ENCODE results near the gene PPFIA1.
A peak's percentile ranks its signal among the peaks of the same experiment; 100 is the strongest.
"Not testable (repeated sequence)": the region's sequence is repeated elsewhere in the genome, so short reads cannot be mapped to it uniquely, and the experiment has no call there.

Gene PPFIA1

DNA sequence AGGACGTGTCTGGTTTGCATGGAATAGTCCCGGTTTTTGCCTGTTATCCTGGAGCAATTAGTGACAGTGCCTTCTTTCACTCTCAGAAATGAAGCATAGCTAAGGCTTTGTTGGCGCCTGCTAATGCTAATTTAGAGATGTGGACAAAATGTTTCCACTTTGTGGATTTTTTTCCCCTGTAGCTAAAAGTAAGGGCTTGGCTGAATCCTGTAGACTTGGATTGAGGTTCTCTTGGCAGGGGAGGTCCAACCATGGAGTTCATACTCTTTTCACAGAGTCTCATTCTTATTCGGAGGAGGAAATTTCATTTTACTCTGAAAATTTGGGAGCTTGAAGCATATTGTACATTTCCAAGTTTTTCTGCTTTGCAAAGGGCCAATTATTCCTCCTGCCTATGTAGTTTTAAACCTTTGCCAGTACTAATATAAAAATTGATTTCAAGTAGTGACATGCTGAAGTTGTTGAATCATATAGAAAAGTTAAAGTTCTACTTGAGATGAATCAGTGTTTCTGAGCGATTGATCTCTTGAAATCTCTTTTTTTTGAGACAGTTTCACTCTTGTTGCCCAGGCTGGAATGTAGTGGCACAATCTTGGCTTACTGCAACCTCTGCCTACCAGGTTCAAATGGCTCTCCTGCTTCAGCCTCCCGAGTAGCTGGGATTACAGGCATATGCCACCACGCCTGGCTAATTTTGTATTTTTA is 20.0 kb downstream of the PPFIA1 start:
- TF ChIP-seq, protein P1, sequence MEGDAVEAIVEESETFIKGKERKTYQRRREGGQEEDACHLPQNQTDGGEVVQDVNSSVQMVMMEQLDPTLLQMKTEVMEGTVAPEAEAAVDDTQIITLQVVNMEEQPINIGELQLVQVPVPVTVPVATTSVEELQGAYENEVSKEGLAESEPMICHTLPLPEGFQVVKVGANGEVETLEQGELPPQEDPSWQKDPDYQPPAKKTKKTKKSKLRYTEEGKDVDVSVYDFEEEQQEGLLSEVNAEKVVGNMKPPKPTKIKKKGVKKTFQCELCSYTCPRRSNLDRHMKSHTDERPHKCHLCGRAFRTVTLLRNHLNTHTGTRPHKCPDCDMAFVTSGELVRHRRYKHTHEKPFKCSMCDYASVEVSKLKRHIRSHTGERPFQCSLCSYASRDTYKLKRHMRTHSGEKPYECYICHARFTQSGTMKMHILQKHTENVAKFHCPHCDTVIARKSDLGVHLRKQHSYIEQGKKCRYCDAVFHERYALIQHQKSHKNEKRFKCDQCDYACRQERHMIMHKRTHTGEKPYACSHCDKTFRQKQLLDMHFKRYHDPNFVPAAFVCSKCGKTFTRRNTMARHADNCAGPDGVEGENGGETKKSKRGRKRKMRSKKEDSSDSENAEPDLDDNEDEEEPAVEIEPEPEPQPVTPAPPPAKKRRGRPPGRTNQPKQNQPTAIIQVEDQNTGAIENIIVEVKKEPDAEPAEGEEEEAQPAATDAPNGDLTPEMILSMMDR (IDR thresholded peaks at IDR 0.05): no peak
- H3K27me3 ChIP-seq: no peaks in the 10 kb centered on the region
- no peaks in the 10 kb centered on the region for H3K9me3 ChIP-seq
- H3K4me3 ChIP-seq (ENCODE audit: low read depth in 1 of 2, low read length in 1 of 2): no peak overlapping the region
- H3K4me1 ChIP-seq (ENCODE audit: control insufficient read depth in 1 of 2, insufficient read depth in 1 of 2, low read depth in 1 of 2, low read length in 1 of 2): no peaks in the 10 kb centered on the region
- H3K36me3 ChIP-seq: peaks cover 71% of the 10 kb centered on the region
- no peak overlapping the region for H3K27ac ChIP-seq

DNA sequence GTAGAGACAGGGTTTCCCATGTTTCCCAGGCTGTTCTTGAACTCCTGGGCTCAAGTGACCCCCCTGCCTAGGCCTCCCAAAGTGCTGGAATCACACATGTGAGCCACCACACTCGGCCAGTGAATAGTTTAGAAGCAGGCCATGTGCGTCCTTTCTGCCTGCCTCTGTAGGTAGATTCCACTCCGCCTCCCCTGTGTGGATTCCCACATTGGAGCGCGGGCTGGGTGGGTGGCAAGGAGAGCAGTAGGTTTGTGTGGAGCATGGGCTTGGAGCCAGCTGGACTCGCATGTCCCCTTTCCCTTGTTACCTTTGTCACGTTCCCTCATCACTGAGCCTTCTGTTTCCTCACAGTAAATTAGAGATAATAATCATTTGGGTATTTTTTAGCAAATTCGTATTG is 21.7 kb downstream of the PPFIA1 start:
- Histone ChIP-seq H3K9me3 (no peaks in the 10 kb centered on the region), H3K4me3 (ENCODE audit: low read depth in 1 of 2, low read length in 1 of 2) (no peak overlapping the region), H3K36me3 (peaks cover 61% of the 10 kb centered on the region), H3K4me1 (ENCODE audit: control insufficient read depth in 1 of 2, insufficient read depth in 1 of 2, low read depth in 1 of 2, low read length in 1 of 2) (no peaks in the 10 kb centered on the region), H3K27me3 (no peaks in the 10 kb centered on the region), H3K27ac (no peak overlapping the region)
- TF ChIP-seq, protein P1 (IDR thresholded peaks at IDR 0.05): no peak

DNA sequence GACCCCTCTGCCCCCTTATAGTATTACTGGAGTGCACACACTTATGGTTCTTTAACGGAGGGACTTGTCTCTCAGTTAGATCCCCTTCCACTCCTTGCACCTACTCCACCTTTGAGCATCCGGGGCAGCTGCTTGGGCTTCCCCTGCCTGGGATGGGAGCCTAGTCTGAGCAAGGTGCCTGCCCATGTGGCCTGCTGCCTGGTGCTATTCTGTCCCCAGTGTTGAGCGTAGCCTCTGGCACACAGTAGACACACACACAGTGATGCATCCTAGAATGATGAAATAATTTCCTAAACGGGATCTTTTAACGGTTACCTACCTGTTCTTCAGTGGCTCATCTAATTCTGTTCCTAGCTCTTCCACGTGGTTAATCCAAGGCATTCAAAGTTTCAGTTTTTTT is 22.4 kb downstream of the PPFIA1 start:
- H3K36me3 ChIP-seq: peaks cover 67% of the 10 kb centered on the region

DNA sequence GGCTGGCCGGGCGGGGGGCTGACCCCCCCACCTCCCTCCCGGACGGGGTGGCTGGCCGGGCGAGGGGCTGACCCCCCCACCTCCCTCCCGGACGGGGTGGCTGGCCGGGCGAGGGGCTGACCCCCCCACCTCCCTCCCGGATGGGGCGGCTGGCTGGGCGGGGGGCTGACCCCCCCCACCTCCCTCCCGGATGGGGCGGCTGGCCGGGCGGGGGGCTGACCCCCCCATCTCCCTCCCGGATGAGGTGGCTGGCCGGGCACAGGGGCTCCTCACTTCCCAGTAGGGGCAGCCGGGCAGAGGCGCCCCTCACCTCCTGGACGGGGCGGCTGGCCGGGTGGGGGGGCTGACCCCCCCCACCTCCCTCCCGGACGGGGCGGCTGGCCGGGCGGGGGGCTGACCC is 24.7 kb downstream of the PPFIA1 start:
- not testable (repeated sequence) for H3K27me3 ChIP-seq; H3K9me3 ChIP-seq; H3K27ac ChIP-seq; H3K4me3 ChIP-seq (ENCODE audit: low read depth in 1 of 2, low read length in 1 of 2); H3K4me1 ChIP-seq (ENCODE audit: control insufficient read depth in 1 of 2, insufficient read depth in 1 of 2, low read depth in 1 of 2, low read length in 1 of 2)
- peaks cover 66% of the 10 kb centered on the region for H3K36me3 ChIP-seq

More for the DNA sequence above, 22.4 kb downstream of the PPFIA1 start:
- Histone ChIP-seq H3K27me3 (no peaks in the 10 kb centered on the region), H3K27ac (no peak overlapping the region), H3K4me1 (ENCODE audit: control insufficient read depth in 1 of 2, insufficient read depth in 1 of 2, low read depth in 1 of 2, low read length in 1 of 2) (no peaks in the 10 kb centered on the region), H3K9me3 (no peaks in the 10 kb centered on the region), H3K4me3 (ENCODE audit: low read depth in 1 of 2, low read length in 1 of 2) (no peak overlapping the region)
- TF ChIP-seq, protein P1 (IDR thresholded peaks at IDR 0.05): no peak

DNA sequence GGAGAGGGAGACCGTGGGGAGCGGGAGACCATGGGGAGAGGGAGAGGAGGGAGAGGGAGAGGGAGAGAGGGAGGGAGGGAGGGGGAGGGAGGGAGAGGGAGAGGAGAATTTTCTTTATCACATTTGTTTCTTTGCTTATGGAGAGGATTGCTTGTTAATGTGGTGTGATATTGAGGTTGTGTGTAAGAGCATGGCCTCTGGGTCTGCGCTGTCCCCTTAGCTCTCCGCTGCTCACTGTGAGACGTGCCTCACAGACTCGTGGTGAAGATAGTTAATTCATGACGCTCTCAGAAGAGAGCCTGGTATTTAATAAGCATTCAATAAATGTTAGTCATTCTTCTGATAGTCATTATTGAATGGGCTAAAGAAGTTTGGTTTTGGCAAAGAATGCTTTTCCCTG is 26.2 kb downstream of the PPFIA1 start:
- peaks cover 64% of the 10 kb centered on the region for H3K36me3 ChIP-seq
- H3K27me3 ChIP-seq: no peaks in the 10 kb centered on the region
- TF ChIP-seq, protein P1 (IDR thresholded peaks at IDR 0.05): no peak
- H3K4me3 ChIP-seq (ENCODE audit: low read depth in 1 of 2, low read length in 1 of 2): no peak overlapping the region
- no peaks in the 10 kb centered on the region for H3K4me1 ChIP-seq (ENCODE audit: control insufficient read depth in 1 of 2, insufficient read depth in 1 of 2, low read depth in 1 of 2, low read length in 1 of 2)
- no peak overlapping the region for H3K27ac ChIP-seq
- H3K9me3 ChIP-seq: no peaks in the 10 kb centered on the region

DNA sequence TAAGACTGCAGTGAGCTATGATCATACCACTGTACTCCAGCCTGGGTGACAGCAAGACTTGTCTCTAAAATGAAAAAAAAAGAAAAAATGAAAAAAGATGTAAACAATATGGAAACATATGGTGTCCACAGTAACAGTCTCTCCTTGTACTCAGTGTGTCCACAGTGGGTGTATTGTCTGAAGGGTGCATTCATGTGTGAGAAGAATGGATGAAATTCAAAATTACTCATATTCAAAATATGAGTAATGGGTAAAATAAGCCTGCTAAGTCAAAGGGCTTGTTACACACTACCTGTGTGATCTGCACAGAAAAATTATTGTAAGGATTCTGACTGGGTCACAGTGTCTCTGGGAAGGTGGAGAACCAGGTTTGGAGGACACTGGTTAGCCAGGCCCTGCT is 26.9 kb downstream of the PPFIA1 start:
- Histone ChIP-seq H3K4me3 (ENCODE audit: low read depth in 1 of 2, low read length in 1 of 2) (no peak overlapping the region), H3K27me3 (no peaks in the 10 kb centered on the region), H3K36me3 (peaks cover 67% of the 10 kb centered on the region), H3K4me1 (ENCODE audit: control insufficient read depth in 1 of 2, insufficient read depth in 1 of 2, low read depth in 1 of 2, low read length in 1 of 2) (no peaks in the 10 kb centered on the region), H3K9me3 (no peaks in the 10 kb centered on the region), H3K27ac (peak overlapping the region; percentile 30)
- TF ChIP-seq, protein P1 (IDR thresholded peaks at IDR 0.05): no peak
